Stimulated activated CD8-positive, alpha-beta memory T cell treated with anti-CD3 and anti-CD28 coated beads, Interleukin-7, amount 100 ng/mL, for 1 hour (primary cell): ENCODE measurements around the gene IPCEF1.
"Not testable (repeated sequence)": the region's sequence is repeated elsewhere in the genome, so short reads cannot be mapped to it uniquely, and the experiment has no call there.

Experiments used
- DNase-seq, 2 donors: peaks; one replicate each; pipeline ENCODE4 v3.0.0-alpha.2; 2020; ENCODE audit warnings: low read depth in 2 of 2

Gene IPCEF1

DNA sequence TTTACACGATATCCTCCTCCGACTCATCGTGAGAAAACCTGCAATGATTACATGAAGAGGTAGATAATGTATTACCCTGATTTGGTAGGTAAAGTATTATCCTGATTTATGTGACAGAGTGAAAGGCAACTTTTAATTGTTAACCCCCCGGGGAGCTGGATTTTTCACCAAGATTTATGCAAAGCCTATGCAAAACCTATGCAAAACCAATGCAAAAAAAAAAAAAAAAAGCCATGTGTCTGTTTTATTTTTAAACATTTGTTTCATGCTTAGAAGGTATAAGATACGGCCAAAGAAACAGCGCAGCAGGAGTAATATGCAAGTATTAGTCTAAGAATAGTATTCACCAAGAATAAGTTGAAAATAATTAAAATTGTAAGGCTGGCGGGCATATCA lies 109.9 kb downstream of the IPCEF1 start:
- no peak for DNase-seq

DNA sequence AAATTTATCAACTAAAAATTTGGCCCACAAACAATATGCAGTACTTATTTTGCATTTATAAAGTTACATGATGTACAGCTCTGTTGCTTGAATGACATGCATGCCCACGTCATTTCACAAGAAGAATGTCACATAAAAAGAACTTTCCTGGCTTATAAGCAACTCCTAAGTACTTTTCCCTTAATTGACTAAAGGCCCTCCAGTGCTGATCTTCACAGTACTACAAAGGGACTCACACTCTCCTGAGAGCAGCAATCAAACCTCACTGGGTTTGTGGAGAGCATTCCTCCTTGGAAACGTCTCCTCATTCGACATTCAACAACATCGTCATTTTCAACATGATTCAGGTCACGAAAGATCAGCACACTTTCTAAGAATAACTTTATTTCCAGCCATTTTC lies 111.1 kb downstream of the IPCEF1 start:
- DNase-seq: no peak

DNA sequence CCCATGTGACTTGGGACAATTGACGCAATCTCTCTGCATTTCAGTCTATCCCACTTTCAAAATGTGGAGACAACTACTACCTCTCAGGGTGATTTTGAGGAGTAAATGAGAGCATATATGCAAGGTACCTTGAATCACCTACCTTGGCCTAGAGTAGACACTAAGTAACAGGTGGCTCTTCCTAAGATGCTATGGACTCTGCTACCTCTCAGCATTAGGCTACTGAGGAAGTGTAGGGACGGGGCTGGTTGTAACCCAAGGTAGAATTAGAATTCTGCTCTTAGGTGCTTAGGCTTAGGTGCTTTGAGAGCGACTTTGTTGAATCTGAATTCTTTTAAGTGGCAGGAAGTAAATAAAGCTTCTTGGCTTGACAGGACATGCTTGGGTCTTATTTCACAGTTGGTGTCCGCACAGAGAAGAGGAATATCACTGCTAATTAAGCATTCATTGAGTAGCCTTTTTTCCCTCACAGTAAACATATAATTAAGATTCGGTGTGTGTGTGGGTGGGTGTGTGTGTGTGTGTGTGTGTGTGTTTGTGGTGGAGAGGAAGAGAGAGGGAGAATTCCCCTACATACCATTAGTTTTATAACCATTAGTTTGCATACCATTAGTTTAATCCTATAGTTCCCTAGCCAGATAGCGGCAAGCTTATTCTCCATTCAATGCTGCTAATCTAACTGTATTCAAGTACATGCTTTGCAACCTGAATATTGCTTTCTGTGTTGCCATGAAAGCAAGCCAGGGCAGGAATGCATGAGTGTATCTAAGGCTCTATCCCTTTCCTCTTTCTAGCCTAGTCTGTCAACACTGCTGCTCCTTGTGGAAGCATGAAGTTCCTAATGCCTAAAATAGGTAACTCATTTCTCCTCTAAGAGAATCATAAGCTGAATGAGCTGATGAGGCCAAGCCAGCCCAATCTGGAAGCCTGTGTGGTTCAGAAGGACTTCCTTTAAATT lies 112.5 kb downstream of the IPCEF1 start:
- DNase-seq: no peak

DNA sequence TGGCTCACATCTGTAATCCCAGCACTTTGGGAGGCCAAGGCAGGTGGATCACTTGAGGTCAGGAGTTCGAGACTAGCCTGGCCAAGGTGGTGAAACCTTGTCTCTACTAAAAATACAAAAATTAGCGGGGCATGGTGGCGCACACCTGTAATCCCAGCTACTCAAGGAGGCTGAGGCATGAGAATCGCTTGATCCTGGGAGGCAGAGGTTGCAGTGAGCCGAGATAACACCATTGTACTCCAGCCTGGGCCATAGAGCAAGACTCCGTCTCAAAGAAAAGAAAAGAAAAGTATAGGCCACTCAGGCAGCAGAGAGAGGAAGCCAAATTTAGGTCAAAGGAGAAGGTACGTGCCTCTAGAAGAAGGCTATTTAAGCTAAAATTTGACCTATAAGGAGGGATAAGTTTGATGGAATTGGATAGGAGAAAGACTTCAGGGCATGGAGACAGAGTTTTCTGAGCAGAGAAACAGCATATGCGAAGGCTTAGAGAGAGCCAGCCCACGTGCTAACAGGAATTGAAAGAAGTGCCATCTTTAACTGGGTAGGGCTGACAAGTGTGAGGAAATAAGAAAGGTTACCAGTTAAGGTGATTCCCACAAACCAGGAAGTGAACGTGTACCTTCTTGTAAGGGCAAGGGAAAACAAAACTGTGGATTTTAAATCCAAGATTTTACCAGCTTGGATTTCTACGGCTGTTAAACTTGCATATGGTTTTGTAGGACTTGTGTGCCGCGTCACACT lies 113.8 kb downstream of the IPCEF1 start:
- no peak for DNase-seq

DNA sequence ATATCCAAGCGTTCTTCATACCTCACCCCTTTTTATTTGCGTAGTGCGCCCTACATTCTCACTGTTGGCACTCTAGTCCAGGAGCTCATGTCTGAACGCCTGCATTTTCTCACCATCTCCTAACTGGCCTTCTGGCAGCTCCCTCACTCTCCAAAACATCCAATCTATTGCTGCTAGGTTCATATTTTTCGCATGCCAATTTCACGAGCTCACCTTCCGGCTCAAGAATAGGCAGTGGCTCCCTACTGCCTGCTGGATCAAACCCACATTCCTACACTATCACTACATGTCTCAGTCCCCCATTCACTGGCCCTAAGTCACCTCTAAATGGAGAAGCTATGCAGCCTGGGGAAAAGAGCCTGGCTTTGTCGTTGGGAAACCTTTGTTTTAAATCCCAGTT lies 115.0 kb downstream of the IPCEF1 start:
- DNase-seq: no peak

DNA sequence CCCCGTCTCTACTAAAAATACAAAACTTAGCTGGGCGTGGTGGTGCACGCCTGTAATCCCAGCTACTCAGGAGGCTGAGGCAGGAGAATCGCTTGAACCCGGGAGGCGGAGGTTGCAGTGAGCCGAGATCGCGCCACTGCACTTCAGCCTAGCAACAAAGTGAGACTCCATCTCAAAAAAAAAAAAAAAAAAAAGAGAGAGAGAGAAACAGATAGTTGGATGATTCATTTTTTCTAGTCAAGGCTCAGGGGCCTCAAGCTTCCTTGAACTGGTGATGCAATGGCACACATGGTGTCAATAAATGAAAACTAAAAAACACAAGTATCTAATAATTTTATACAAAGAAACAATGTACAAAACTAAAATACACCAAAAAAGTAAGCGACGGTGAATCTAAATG lies 115.5 kb downstream of the IPCEF1 start:
- DNase-seq: not testable (repeated sequence)

DNA sequence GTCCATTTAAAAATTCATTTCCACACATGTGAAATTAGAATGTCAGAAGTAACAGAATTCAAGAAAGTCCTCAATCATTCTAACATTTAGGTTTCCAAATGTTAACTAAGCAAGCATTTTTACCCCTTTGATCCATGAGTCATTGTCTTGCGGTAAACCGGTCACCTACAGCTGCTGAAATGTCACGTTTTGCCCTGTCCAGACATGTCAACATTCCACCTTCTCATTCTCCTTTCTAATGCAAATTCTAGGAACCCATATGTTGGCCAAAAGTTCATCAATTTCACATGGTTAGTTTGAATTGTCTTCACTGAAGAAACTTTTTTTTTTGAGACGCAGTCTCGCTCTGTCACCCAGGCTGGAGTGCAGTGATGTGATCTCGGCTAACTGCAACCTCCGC lies 117.2 kb downstream of the IPCEF1 start:
- DNase-seq: no peak

DNA sequence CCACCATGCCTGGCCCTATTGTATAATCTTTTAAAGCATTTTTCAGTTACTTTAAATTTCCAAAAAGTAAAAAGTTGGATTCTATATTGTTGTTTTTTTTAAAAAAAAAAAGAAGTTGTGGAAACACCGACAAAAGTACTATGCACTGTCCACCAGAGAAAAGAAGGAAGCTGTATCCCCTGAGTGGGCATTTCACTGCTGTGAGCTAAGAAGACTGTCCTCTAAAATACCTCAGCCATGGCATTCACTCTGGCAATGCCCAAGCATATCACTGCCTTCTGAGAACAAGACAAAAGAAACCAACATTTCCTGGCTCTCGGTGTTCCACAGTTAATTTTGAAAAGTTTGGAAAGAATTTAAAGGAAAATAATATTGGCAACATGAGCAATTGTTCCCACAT lies 117.8 kb downstream of the IPCEF1 start:
- DNase-seq: no peak

DNA sequence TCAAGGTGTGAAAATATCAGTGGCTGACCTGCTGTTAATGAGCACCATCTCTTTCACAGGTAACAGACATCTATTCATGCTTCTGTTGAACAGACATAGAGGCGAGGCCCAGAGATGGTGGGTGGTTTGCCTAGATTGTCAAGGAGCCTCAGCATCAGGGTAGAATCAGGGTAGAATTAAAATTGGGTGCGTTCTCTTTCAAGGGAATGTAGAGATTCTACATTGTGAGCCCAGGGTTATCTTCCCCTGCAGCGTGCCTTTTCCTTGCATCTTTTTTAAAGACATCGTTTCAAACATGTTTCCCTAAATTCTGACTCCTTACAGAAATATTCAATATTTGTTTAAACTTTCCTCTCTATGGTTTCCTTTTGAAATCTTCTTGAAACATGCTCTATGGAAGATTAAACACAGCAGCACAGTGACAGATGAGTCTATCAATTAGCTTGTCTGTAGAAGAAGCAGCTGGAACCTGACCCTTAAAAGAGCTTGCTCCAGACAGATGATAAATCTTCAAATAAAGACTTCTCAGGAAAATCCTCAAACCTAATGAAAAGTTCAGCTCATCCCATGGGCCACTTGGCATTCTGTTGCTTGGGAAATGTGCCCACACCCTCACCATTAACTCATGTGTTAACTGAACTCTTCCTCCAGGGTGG lies 119.8 kb downstream of the IPCEF1 start:
- no peak for DNase-seq

DNA sequence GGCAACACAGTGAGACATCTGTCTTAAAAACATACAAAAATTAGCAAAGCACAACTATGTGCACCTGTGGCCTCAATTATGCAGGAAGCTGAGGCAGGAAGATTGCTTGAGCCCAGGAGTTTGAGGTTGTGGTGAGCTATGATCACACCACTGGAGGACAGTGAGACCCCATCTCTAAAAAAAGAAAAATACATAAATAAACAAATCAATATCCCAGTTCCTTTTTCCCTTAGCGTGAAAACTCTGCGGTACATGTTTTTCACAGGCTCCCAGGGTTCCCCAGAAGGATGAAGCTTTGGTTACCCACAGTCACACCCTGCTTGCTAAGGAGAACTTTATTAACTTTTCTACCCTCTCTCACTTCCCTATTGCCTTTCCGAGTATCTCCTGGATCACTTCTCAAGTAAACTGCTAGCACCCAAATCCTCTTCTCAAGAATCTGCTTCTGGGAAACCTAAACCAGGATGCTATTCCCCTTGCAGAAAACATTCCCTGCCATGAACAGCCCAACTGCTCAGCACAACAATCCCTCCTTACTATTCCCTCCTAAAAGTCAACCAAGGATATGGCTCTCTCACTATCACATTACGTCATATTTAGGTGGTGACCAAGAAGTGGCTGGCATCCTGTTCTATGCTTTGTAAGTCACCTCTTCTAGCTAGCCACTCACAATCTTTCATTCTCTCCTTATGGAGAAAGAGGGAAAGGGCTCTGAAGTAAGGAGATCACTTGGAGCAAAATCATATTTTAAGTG lies 122.4 kb downstream of the IPCEF1 start:
- no peak for DNase-seq

DNA sequence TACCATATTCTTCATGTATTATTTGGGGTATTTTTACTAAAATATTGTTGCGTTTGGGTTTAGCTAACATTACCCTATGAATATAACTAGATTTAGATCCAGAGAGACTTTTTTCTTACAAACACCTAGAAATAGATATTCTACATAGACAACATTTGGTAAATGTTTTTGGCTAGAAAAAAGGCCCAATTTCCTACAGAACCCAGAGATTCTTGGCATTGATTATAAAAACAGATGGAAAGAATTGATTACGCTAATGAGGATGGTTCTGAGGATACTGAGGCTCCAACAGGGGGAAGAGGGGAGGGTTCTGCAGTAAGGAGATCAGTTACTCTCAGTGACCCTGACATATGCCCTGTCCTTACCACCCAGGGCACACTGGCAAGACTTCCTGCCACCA lies 123.2 kb downstream of the IPCEF1 start:
- DNase-seq: no peak

DNA sequence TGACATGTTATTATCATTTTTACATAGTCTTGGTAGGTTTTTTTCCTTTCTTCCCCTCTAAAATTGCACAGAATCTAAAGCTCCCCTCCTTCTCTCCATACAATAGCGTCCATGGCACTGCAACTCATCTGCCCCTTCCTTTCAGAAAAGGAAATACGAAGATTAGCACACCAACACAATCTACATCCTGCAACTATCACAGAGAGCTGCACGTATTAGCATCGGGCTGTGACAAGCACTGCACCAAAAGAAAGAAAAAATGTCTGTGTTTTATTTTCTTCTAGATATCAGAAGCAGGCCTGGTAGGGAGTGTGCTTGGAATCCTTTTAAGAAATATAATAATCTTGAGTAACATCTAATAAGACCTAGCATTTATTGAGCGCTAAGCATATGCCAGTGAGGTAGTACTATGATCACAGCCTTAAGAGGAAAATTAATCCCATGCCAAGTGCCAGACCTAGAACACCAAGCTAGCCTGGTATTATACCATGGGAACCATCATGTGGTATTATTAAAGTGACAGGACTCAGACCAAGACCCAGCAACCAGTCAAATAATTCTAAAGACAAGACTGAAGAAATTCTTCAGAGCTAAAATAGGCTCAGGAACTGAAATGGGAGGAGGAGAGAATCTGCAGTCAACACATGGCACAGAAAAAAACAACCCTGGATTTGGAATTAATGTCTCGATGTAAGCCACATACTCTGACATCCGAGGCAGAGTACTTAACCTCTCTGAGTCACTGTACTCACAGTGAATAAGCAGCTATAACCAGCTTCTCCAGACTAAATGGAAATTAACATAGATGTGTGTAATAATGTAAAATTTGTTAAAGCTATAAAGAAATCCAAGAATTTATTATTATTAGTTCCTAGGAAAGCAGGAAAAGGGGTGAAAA lies 124.3 kb downstream of the IPCEF1 start:
- DNase-seq: no peak

DNA sequence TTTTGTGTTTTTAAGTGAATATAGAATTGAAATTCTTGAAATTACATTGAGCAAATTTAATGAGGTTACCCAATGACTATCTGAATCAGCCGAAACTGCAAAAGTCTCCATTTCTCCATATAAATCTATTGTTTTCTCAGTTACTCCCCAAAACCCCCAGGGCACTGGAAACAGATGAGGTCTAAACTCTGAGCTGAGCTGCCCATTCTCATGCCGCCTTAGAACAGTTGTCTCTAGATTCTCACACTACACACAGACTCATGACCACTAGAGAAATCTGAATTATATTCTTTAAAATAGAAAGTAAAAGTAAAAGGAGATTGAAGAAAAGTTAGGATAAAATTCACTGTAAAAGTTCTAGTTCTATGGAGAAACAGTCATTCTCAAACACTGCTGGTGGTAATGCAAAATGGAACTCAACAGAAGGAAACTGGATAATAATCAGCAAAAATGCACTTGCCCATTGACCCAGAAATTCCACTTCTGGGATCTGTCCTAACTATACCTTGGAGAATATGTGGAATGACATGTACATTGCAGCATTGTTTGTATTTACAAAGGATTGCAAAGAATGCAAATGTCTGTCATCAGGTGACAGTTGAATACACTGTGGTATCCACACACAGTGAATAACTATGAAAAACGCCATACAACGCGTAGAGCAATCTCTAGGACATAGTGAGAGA lies 125.5 kb downstream of the IPCEF1 start:
- DNase-seq: no peak

DNA sequence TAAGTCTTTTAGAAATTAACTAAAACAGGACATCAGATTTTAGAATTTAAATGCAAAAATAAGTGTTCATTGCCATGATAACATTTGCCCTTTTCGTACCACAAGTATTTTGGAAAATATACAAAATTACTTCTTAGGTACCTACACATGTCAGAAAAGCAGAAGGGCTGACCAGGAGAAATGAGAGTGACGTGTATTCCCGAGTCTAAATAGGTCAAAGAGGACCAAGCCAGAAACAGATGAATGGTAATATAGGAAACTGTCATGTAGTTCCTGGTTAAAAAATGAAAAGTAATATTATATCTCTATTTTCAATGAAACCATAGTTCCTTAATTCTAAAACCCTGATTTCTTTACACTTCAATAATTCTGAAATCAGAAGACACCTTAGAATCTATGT lies 126.2 kb downstream of the IPCEF1 start:
- DNase-seq: no peak

DNA sequence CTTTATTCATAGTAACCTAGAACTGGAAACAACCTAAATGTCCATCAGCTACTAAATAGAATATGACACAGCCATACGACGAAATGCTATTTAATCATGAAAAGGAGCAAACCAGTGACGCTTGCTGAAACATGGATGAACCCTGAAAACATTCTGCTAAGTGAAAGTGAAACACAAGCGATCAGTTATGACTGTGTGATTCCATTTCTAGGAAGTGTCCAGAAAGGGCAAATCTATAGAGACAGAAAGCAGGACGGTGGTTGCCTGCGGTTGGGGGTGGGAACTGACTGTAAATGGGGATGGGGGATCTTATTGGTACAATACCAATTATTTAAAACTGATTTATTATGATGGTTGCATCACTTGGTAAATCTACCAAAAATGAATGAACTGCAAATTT lies 126.8 kb downstream of the IPCEF1 start:
- DNase-seq: no peak

DNA sequence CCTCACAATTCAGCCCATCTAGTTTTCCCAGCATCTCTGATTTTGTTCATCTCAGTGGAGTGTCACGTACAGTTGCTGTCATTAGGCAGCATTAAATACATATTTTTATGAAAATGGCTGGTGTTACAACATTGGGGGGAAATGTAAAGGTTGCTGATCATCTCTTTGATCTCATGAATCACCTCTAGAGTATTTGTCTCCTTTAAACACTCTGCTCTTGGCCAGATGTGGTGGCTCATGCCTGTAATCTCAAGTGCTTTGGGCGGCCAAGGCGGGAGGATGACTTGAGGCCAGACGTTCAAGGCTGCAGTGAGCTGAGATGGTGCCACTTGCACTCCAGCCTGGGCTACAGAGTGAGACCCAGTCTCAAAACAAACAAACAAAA lies 128.1 kb downstream of the IPCEF1 start:
- DNase-seq: no peak

DNA sequence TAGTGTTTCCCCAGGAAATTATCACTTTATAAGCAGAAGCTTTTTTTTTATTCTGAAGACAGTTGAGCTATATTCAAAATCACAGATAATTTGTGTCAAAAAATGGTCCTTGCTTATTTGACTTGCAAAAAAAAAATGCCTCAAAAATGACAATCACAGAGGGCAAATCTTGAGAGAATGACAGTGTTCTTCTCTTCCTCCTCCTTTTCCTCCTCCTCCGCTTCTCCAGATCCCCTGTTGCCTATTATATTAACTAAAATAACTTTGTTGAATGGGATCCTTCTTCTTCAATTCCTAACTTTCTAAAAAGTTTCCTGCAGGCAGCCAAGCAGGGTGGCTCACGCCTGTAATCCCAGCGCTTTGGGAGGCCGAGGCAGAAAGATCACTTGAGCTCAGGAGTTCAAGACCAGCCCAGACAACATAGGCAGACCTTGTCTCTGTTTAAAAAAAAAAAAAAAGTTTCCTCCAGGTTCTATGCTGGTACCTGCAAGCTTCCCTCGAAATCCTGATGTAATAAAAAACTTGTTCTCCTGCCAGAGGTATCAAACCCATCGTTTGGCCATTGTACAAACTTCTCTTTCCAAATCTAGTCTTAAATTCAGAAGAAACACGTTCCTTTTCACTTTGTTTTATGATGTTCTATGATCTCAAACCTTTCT lies 128.6 kb downstream of the IPCEF1 start:
- no peak for DNase-seq

DNA sequence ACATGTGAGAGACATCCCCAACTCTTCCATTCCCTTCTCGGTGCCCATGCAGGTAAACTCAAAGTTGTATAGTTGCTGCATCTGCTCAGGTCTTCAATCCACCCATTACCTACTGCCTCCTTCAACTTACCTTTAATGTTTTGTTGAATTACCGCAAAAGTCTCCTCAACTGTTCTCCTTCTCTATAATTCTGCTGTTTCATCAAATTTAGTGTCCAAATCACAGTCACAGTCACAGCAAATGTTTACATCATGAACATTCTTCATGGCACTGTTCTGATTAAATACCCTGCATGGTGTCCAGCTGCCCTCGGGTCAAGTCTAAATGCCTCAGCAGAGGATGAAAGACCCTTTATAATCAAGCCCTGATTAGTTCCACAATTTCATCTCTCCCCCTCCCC lies 130.1 kb downstream of the IPCEF1 start:
- no peak for DNase-seq

DNA sequence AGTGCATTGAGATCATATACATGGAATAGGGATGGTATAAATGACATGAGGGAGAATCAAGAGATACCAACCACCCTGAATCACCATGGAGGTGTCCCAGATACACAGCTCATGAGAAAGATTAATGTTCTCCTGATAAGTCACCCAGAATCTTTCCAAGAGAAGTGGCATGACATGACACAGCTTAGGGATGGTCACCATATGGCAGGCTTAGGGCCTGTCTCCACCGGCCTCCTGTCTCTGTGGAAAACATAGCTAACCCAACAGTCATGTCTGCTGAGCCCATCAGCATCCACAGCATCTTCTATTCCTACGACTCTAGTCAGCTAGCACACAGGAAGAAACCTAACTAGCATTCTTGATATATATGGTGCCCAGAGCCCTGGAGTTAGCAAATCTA lies 133.3 kb downstream of the IPCEF1 start:
- no peak for DNase-seq

DNA sequence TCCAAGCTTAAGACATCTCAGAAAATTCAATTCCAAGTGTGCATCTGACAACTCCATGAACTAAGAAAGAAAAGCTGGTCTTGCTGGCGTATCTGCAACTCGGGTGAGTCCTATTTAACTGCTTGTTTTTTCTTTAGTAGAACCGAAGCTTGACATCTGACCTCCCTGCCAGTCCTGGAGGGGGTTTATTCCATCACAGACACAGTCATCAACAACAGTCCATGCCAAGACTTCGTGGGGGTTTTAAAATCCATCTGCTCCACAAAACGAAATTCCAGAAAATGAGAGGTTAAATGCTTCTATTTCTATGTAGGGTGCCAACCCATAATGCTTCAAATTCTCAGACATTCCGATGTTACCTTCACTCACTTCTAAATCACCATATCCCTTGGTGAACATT lies 133.9 kb downstream of the IPCEF1 start:
- DNase-seq: no peak
